Osteoblast (primary cell): Measurements from ENCODE around the gene ANTKMT. TPM values are rescaled to one million over a fixed set of nuclear protein-coding genes. Genes with fewer than 3 reads are reported as not detected.

Experiments
- DNase-seq: peaks from one replicate; pipeline ENCODE4 v3.0.0; 2011; ENCODE audit warnings: low spot score, mixed read lengths; ENCODE audit not compliant: insufficient read length; ENCODE audit errors: missing footprints
- H2AFZ ChIP-seq: 2 replicates; pipeline ENCODE4 v1.6.0; 2011; ENCODE audit warnings: mild to moderate bottlenecking, low read length
- H3K27ac ChIP-seq: 2 replicates; pipeline ENCODE4 v1.5.1; 2011; ENCODE audit warnings: mild to moderate bottlenecking, low read depth, low read length, moderate library complexity
- H3K27me3 ChIP-seq: 2 replicates; pipeline ENCODE4 v1.6.0; 2012; ENCODE audit warnings: mild to moderate bottlenecking, control low read depth, inconsistent platforms, low read length, moderate library complexity; ENCODE audit not compliant: insufficient read depth
- H3K36me3 ChIP-seq: 2 replicates; pipeline ENCODE4 v1.5.1; 2011; ENCODE audit warnings: mild to moderate bottlenecking, low read length, control low read depth, moderate library complexity; ENCODE audit not compliant: insufficient read depth
- H3K4me1 ChIP-seq: 2 replicates; pipeline ENCODE4 v1.5.1; 2011; ENCODE audit warnings: mild to moderate bottlenecking, low read length, control low read depth, moderate library complexity; ENCODE audit not compliant: insufficient read depth
- H3K4me2 ChIP-seq: 2 replicates; pipeline ENCODE4 v1.6.0; 2011; ENCODE audit warnings: mild to moderate bottlenecking, low read length; ENCODE audit not compliant: insufficient read depth
- H3K4me3 ChIP-seq: fragments of 200-600 bp; sonication (generic); 3 replicates; pipeline ENCODE4 v1.5.1; 2012; ENCODE audit warnings: mild to moderate bottlenecking, low read length, inconsistent platforms; ENCODE audit not compliant: insufficient read depth
- H3K79me2 ChIP-seq: 2 replicates; pipeline ENCODE4 v1.6.0; 2012; ENCODE audit warnings: mild to moderate bottlenecking, low read length, control low read depth, inconsistent platforms; ENCODE audit not compliant: insufficient read depth
- H3K9me3 ChIP-seq: 2 replicates; pipeline ENCODE4 v1.5.1; 2011; ENCODE audit warnings: low read depth, low read length, control low read depth
- H4K20me1 ChIP-seq: 2 replicates; pipeline ENCODE4 v1.6.0; 2012; ENCODE audit warnings: mild to moderate bottlenecking, low read length, control low read depth; ENCODE audit not compliant: insufficient read depth
- CTCF ChIP-seq: IDR thresholded peaks from 2 replicates; pipeline ENCODE4 v1.5.1; 2011; ENCODE audit warnings: mild to moderate bottlenecking, low read depth, low read length, moderate library complexity; ENCODE audit errors: extremely low read depth
- total RNA-seq: library from RNA; depleted of rRNA; stranded (reverse); fragments of >200 nt; gene quantifications from 2 replicates; pipeline ENCODE4 v1.2.3, GENCODE V29; 2012

The ANTKMT gene
- total RNA-seq, 1 donor, result 21.7 TPM

DNA sequence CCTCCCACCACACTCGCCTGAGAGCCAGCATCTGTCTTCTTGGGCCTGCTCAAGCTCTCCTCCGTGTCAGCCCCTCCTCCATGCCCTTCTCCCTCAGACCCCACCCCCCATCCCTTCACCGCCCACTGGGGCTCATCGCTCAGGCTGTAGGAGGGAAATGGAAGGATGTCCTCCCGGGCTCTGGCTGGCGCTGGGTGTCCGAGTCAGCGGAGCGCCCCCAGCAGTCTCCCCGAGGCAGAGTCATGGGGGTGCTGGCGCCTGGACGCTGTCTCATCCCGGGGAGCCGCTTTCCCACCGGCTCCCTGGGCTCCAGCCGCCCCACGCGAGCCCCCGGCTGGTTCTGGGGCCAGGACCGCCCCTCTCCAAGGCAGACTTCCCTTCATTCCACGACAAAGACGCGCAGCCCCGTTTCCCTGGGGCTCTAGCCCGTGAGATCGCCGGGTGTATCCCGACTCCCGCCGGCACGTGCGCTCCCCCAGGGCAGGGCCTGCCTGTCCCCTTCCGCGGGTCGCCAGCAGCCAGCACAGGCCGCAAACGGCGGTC lies 428 bp upstream of the ANTKMT start:
- peak overlapping the region; percentile 37 for H3K27ac ChIP-seq
- peak overlapping the region; percentile 87 for H3K4me2 ChIP-seq
- H3K4me1 ChIP-seq, result peaks cover 20% of the 10 kb centered on the region
- H3K9me3 ChIP-seq, result no peaks in the 10 kb centered on the region
- H4K20me1 ChIP-seq, result peaks cover 12% of the 10 kb centered on the region
- DNase-seq, result peak; percentile 99
- H3K79me2 ChIP-seq, result peaks cover 6% of the 10 kb centered on the region
- H2AFZ ChIP-seq, result peak overlapping the region; percentile 76
- H3K4me3 ChIP-seq, result peak overlapping the region; percentile 84
- no peaks in the 10 kb centered on the region for H3K27me3 ChIP-seq
- no peaks in the 10 kb centered on the region for H3K36me3 ChIP-seq
- TF ChIP-seq CTCF, result peak; percentile 16

- Histone ChIP-seq H3K36me3 (no peaks in the 10 kb centered on the region), H3K27ac (no peak overlapping the region), H3K9me3 (no peaks in the 10 kb centered on the region), H4K20me1 (peaks cover 7% of the 10 kb centered on the region), H3K4me3 (peak overlapping the region; percentile 84), H3K79me2 (no peaks in the 10 kb centered on the region), H3K4me2 (peak overlapping the region; percentile 87), H3K27me3 (no peaks in the 10 kb centered on the region), H2AFZ (no peak overlapping the region), H3K4me1 (peaks cover 12% of the 10 kb centered on the region)
- no peak for TF ChIP-seq CTCF
- no peak for DNase-seq
These were observed 1.0 kb downstream of the ANTKMT start for GRCh38 chr16:721765-722540.

- Histone ChIP-seq H3K4me3 (no peak overlapping the region), H3K36me3 (no peaks in the 10 kb centered on the region), H3K27ac (no peak overlapping the region), H3K4me2 (no peak overlapping the region), H4K20me1 (peaks cover 7% of the 10 kb centered on the region), H2AFZ (no peak overlapping the region), H3K27me3 (no peaks in the 10 kb centered on the region), H3K79me2 (no peaks in the 10 kb centered on the region), H3K4me1 (peaks cover 16% of the 10 kb centered on the region), H3K9me3 (no peaks in the 10 kb centered on the region)
- no peak for TF ChIP-seq CTCF
- DNase-seq, result no peak
These were observed 2.1 kb downstream of the ANTKMT start for GRCh38 chr16:722835-723633.

DNA sequence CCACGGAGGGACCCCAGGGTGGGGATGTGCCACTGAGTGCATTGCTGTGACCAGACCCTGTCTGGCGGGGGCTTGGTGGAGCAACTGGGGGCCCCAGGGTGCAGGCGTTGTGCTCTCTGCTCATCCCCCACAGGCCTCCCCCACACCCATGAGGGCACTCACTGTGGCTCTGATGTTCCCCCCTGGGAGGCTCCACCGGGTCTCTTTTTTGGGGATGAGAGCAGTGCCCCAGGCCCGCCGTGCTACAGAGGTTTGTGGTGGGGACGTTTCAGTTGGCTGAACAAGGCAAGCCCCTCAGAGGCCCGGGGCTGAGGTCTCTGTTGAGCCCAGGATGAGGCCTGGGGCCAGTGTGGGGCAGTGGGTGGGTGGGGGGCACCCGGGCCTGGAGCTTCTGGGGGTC lies 2.7 kb downstream of the ANTKMT start:
- no peaks in the 10 kb centered on the region for H3K9me3 ChIP-seq
- H3K36me3 ChIP-seq, result no peaks in the 10 kb centered on the region
- no peak for DNase-seq
- H3K27ac ChIP-seq, result no peak overlapping the region
- no peaks in the 10 kb centered on the region for H3K27me3 ChIP-seq
- no peak overlapping the region for H3K4me3 ChIP-seq
- H3K4me2 ChIP-seq, result no peak overlapping the region
- H4K20me1 ChIP-seq, result peaks cover 7% of the 10 kb centered on the region
- TF ChIP-seq CTCF, result no peak
- peaks cover 16% of the 10 kb centered on the region for H3K4me1 ChIP-seq
- H3K79me2 ChIP-seq, result no peaks in the 10 kb centered on the region
- no peak overlapping the region for H2AFZ ChIP-seq
